ENCODE data around the gene UBE2V1. TPM values are rescaled to one million over a fixed set of nuclear protein-coding genes. Genes with fewer than 3 reads are reported as not detected.

The UBE2V1 gene
- total RNA-seq, 1 donor from 2014 or later: 149 TPM

DNA sequence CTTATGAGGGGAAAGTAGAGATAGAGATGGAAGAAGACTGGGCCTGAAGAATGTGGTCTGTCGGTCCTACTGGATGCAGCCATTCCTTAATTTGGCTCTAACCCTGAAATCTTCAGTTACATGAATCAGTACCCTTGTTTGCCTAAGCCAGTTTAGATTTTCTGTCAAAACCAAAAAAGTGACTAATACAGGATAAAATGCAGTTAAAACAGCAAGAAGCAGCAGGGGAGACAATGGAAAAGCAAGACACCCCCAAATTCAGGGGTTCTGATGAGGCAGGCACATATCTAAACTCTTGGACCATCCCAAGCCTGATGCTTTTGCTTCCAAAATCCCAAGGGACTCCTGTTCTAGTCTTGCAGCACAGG, 17.4 kb upstream of the UBE2V1 start:
- Mint-ChIP-seq H3K4me3 (ENCODE audit: unreplicated experiment) (no peak overlapping the region), H3K27ac (ENCODE audit: unreplicated experiment) (no peak overlapping the region), H3K4me1 (ENCODE audit: low read depth, unreplicated experiment) (peaks cover 3% of the 10 kb centered on the region), H3K9me3 (ENCODE audit: unreplicated experiment) (peaks cover 1% of the 10 kb centered on the region), H3K27me3 (ENCODE audit: unreplicated experiment) (peaks cover 6% of the 10 kb centered on the region), H3K36me3 (ENCODE audit: unreplicated experiment) (peaks cover 9% of the 10 kb centered on the region)
- TF ChIP-seq CTCF (IDR thresholded peaks at IDR 0.05; ENCODE audit: partially characterized antibody, unreplicated experiment): no peak
- no peak for DNase-seq

GRCh38 chr20:50129662-50130355, 16.9 kb upstream of the UBE2V1 start:
- Mint-ChIP-seq H3K4me1 (ENCODE audit: low read depth, unreplicated experiment) (peaks cover 3% of the 10 kb centered on the region), H3K36me3 (ENCODE audit: unreplicated experiment) (peaks cover 9% of the 10 kb centered on the region), H3K27me3 (ENCODE audit: unreplicated experiment) (peaks cover 6% of the 10 kb centered on the region), H3K4me3 (ENCODE audit: unreplicated experiment) (no peak overlapping the region), H3K27ac (ENCODE audit: unreplicated experiment) (no peak overlapping the region), H3K9me3 (ENCODE audit: unreplicated experiment) (peaks cover 4% of the 10 kb centered on the region)
- no peak for DNase-seq
- no peak for TF ChIP-seq CTCF (IDR thresholded peaks at IDR 0.05; ENCODE audit: partially characterized antibody, unreplicated experiment)

DNA sequence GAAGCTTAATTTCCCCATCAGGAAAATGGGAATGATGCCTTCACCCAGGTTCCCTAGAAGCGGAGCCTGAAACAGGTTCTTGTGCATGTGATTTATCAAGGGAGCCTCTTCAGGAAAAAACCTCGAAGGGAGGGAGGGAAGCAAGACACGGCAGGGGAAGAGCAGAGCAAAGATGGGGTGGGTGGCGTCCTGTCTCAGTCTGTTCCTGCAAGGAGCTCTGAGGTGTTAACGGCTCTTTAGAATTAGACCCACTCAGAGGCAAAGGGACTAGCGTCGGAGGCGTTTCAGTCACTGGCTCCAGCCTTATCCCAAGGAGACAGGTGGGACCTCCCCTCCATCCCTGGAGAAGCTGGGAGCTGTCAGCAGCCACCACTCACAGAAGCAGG, 15.6 kb upstream of the UBE2V1 start:
- Mint-ChIP-seq H3K36me3 (ENCODE audit: unreplicated experiment) (peaks cover 11% of the 10 kb centered on the region), H3K4me3 (ENCODE audit: unreplicated experiment) (no peak overlapping the region), H3K27ac (ENCODE audit: unreplicated experiment) (no peak overlapping the region), H3K27me3 (ENCODE audit: unreplicated experiment) (peaks cover 6% of the 10 kb centered on the region), H3K9me3 (ENCODE audit: unreplicated experiment) (peaks cover 6% of the 10 kb centered on the region), H3K4me1 (ENCODE audit: low read depth, unreplicated experiment) (peaks cover 3% of the 10 kb centered on the region)
- DNase-seq: no peak
- TF ChIP-seq CTCF (IDR thresholded peaks at IDR 0.05; ENCODE audit: partially characterized antibody, unreplicated experiment): no peak

DNA sequence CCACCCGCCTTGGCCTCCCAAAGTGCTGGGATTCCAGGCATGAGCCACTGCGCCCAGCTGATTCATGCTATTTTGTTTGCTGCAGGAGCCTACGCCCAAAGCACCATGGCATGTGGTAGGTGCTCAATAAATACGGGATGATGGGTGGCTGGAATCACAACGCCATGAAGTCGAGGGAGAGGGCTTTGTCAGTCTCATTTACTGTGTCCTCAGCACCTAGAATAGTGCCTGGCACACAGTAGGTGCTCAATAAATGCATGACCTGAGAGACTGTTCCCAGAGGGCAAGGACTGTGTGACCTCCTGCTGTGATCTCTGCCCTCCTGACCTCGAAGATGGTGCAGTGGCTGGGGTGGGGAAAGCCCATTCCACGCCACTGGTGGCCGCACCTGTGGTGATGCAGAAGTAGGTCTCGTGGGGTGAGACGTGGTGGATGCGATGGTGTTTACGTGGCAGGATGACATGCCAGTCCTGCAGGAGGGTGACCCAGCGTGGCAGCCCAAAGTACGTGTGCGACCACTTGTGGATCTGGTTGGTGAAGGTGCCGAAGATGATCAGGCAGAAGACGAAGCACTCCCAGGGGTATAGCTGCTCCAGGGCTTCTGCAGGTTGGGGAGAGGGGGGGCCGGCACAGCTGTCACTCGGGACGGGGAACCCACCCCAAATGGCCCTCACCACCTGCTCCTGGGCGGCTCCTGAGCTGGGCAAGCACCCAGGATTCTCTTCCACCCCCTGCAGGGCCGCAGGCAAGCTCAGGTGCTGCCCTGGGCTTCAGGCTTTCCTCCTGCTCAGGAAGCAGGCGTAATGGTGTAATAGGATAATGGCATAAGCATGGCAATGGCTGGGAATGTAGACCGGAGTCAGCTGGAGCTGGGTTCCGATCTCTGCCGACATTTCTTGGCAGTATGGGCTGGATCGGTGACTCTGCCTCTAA, 14.9 kb upstream of the UBE2V1 start:
- no peak overlapping the region for H3K27ac Mint-ChIP-seq (ENCODE audit: unreplicated experiment)
- no peak for TF ChIP-seq CTCF (IDR thresholded peaks at IDR 0.05; ENCODE audit: partially characterized antibody, unreplicated experiment)
- no peak overlapping the region for H3K4me3 Mint-ChIP-seq (ENCODE audit: unreplicated experiment)
- H3K4me1 Mint-ChIP-seq (ENCODE audit: low read depth, unreplicated experiment): peaks cover 3% of the 10 kb centered on the region
- peaks cover 6% of the 10 kb centered on the region for H3K27me3 Mint-ChIP-seq (ENCODE audit: unreplicated experiment)
- peaks cover 13% of the 10 kb centered on the region for H3K36me3 Mint-ChIP-seq (ENCODE audit: unreplicated experiment)
- H3K9me3 Mint-ChIP-seq (ENCODE audit: unreplicated experiment): peaks cover 5% of the 10 kb centered on the region
- DNase-seq: no peak

DNA sequence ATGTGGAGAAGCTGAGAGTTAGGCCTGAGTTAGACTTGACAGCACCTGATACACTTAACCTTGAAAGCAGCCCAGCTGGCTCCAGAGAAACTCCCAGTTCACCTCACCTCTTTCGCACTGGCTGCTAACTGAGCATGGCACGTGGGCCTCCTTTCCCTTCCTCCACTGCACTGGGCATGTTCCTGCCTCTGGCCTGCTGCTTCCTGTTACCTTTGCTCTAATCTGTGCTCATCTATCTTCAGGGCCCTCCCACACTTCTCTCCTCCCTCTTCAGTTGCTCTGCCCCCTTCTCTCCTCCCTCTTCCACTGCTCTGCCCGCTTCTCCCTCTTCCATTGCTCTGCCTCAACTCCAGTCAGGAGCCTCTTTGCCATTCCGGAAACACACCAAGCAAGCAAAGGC, 13.7 kb upstream of the UBE2V1 start:
- Mint-ChIP-seq H3K9me3 (ENCODE audit: unreplicated experiment) (peaks cover 7% of the 10 kb centered on the region), H3K4me1 (ENCODE audit: low read depth, unreplicated experiment) (peaks cover 3% of the 10 kb centered on the region), H3K27me3 (ENCODE audit: unreplicated experiment) (peaks cover 6% of the 10 kb centered on the region), H3K36me3 (ENCODE audit: unreplicated experiment) (peaks cover 13% of the 10 kb centered on the region), H3K4me3 (ENCODE audit: unreplicated experiment) (no peak overlapping the region), H3K27ac (ENCODE audit: unreplicated experiment) (no peak overlapping the region)
- TF ChIP-seq CTCF (IDR thresholded peaks at IDR 0.05; ENCODE audit: partially characterized antibody, unreplicated experiment): no peak
- DNase-seq: no peak
